Stimulated activated CD4-positive, alpha-beta T cell treated with anti-CD3 and anti-CD28 coated beads, Interleukin-1b, Interleukin-23, amount 100 ng/mL, for 48 hours (primary cell): ENCODE measurements around the gene TOP2A.

Experiments
- DNase-seq: peaks from one replicate; pipeline ENCODE4 v3.0.0-alpha.2; 2020

The TOP2A gene

GRCh38 chr17:40355123-40355803 lies 62.4 kb downstream of the TOP2A start:
- DNase-seq = peak; percentile 74

GRCh38 chr17:40354221-40355122 lies 63.2 kb downstream of the TOP2A start:
- no peak for DNase-seq

GRCh38 chr17:40352779-40353394 lies 64.8 kb downstream of the TOP2A start:
- no peak for DNase-seq

- no peak for DNase-seq
Measured at GRCh38 chr17:40352237-40352778, 65.4 kb downstream of the TOP2A start.

- DNase-seq = no peak
Measured at GRCh38 chr17:40351359-40352236, 66.1 kb downstream of the TOP2A start.

DNA sequence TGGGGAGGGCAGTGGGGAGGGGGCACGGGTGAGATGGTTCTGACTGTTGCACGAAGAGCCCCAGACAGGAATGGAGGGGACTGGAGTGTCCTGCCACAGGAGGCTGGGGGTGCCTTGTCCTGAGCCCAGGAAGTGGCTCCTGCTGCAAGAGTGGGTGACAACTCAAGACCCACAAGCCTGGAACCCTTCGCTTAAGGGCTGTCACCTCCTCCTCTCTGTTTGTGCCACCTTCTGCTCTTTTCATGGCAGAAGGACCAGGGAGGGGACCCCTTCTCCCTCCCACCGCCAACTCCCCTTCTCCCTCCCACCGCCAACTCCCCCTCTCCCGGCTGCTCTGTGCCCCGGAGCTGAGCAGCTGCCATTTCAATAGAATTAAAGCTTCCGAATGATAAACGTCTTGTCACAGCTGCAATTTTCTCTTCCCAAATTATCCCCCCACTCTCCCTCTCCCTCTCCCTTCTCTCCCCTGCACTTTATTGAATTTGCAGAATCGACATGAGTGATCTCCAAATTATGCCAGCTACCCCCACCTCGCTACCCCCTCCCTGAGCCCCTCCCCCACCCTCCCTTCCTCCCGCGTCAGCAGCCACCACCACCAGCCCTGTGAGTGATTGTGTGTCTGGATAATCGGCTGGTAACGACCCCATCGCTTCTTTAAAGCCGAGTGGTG lies 66.9 kb downstream of the TOP2A start:
- no peak for DNase-seq

DNA sequence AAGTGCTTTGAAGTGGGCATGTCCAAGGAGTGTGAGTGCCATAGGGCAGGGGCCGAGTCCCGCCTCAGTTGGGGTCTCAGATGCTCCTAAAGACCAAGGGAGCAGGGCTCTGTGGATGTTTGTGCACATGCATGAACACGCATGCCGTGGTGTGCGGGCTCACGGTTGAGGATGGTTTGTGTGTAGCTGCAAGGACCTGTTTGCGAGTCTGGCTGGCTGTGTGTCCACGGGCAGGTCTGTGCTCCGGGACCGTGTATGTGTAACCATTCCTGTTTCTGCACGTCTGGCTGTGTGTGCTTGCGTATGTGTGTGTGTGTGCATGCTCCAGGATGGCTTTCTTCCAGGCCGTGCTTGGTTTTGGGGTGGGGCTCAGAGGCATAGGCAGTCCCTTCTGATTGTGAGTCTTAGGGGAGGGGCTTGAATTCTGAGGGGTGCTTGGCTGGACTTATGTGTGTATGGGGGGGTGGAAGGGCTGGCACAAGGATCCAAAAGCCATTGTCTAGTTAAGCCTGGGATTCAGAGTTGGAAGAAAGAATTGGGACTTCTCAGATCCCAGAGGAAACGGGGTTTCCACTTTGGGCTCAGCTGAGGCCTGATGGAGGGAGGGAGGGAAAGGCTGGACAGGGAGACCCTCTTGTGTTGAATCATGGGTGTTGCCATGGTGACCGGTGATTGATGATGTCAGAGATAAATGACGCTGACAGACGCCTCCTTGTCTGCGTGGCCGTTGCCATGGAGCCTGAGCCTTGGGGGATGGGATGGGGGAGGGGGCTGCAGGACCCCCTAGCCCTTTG lies 67.6 kb downstream of the TOP2A start:
- no peak for DNase-seq

DNA sequence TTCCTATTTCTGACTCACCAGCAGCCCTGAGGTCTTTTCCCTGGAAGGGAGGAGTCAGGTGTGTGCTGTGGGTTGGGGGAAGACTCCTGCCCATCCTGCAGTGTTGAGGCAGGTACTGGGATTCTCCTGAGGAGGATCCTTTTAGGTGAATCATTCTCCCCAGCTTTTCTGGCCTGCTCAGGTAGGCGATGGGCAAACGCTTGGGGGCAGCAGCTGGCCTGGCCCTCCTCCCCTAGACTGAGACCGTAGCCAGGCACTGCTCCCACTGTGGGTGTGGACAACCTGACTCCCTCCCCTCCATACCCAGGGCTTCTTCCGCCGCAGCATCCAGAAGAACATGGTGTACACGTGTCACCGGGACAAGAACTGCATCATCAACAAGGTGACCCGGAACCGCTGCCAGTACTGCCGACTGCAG lies 68.2 kb downstream of the TOP2A start:
- no peak for DNase-seq

GRCh38 chr17:40348562-40349476 lies 68.9 kb downstream of the TOP2A start:
- DNase-seq = no peak

GRCh38 chr17:40348136-40348504 lies 69.6 kb downstream of the TOP2A start:
- no peak for DNase-seq

DNA sequence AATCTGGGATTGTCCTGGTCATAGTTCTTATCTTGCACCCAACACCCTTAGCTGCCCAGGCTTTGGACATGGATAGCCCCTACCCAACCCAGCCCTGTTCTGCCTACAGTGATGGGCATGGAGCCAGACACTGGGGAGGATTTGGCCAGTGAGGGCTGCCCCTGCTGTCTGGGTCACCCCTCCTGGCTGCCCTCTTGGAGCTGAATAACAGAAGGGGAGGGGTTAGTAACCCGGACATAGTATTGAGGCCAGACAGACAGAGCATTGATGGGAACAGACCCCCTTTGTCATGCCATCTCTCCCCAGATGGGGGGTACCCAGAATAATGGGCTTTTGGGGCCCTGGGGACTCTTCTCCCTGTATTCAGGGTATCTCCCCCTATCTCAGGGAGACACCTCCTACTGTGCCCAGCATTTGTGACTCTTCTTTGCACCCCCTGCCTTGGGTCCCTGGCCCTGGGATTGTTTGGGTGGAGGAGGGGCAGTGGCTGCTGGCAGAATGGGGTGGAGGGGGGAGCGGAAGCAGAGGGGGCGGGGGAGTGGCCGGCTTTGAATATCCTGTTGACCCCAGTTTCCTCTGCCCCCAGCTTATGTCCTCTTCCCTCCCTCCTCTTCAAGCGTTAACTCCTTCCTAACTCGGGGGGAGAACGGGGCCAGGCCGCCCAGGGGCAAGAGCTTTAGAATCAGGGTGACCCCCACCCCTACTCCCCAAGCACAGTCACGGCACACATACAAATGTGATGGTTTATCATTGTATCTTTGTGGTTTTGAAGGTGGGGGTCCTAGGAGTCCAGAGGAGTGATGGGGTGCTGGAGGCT lies 70.2 kb downstream of the TOP2A start:
- DNase-seq = no peak

DNA sequence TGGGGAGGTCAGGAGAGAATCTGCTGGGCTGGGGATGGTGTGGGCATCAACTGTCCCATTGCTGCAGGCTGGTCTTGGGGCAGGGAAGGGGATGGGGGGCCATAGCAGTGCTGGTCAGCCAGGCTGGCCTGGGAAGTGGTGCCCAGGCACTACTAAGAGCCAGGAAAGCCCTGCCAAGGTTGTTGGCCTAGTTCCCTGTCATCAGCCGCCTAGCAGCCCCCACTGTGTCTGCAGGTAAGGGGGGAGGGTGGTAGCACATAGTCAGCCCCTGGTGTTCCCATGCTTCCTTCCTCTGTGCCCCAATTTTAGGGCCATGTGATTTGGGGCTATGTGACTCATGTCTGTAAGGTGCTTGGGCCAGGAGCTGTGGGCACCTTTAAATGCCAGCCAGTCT lies 70.9 kb downstream of the TOP2A start:
- no peak for DNase-seq

- no peak for DNase-seq
Measured at GRCh38 chr17:40345994-40346764, 71.5 kb downstream of the TOP2A start.

- no peak for DNase-seq
Measured at GRCh38 chr17:40345161-40345993, 72.3 kb downstream of the TOP2A start.

DNA sequence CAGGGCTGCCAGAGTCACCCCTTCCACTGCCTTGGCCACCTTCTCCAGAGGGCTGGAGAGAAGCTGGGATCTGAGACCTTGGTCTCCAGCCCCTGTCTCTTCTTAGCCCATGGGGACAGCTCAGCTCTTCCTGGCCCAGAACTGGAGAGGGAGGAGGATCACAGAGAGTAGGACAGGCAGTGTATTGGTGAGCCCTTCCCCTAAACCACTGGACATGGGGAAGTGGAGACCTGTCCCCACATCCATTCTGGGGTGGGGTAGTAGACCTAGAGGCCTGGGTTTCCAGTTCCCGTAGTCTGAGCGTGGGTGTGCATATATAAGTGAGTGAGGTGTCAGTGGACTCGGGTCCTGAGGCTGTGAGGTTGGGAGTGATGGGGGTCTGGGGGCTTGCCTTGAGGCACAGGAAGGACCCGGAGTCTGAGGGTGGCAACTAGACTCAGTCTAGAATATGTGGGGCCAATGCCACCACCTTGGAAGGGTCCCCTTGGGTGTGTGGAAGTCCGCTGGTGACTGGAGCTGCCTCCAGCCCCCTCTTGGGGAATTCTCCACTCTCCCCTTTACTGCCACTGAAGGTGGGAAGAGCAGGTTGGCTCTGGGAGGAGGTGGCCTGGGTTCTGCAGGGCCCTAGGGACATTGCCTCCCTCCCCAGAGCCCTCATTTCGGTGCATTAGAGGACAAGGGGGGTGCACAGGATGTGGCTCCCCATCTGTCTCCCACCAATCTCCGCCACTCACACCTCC lies 73.1 kb downstream of the TOP2A start:
- DNase-seq = no peak
